Ovary (tissue), 3 donors: ENCODE results near the gene SAMD5.

Experiments used
- CTCF ChIP-seq, 3 donors: fragments of 450-650 bp in 2 of 3; fragments of 200-600 bp in 1 of 3; IDR thresholded peaks; one replicate each; pipeline versions ENCODE4 v1.5.1 to v1.8.0; 2016 to 2022; ENCODE audit warnings: antibody characterized with exemption in 3 of 3, mild to moderate bottlenecking in 1 of 3
- EP300 ChIP-seq: sonication (generic); formaldehyde crosslinking; IDR thresholded peaks from one replicate; pipeline ENCODE4 v1.6.1; 2017; ENCODE audit warnings: antibody characterized with exemption
- donor health status: DM: no; HTN: no; CAD: no.

- no peak for TF ChIP-seq CTCF (IDR thresholded peaks at IDR 0.05)
- no peak for TF ChIP-seq EP300
These were observed 81.3 kb downstream of the SAMD5 start for GRCh38 chr6:147589739-147590250.
